Spinal cord (tissue), 10 donors: Measurements from ENCODE around the gene ZNF331. TPM values are rescaled to one million over a fixed set of nuclear protein-coding genes. Genes with fewer than 3 reads are reported as not detected.

Experiments used
- DNase-seq, 6 donors: peaks; one replicate each; pipeline versions ENCODE4 v3.0.0 to v3.0.0-alpha.2; 2013 to 2015; ENCODE audit warnings: low spot score in 6 of 6, low read depth in 4 of 6
- H3K27ac ChIP-seq: one replicate; pipeline ENCODE4 v1.5.1; 2013; ENCODE audit warnings: low read depth, low read length, control low read depth
- H3K27me3 ChIP-seq: one replicate; pipeline ENCODE4 v1.6.1; 2013; ENCODE audit warnings: low read length; ENCODE audit not compliant: control insufficient read depth, insufficient read depth
- H3K36me3 ChIP-seq: one replicate; pipeline ENCODE4 v1.6.1; 2013; ENCODE audit warnings: low read length; ENCODE audit not compliant: control insufficient read depth, insufficient read depth
- H3K4me1 ChIP-seq: one replicate; pipeline ENCODE4 v1.6.1; 2013; ENCODE audit warnings: low read length; ENCODE audit not compliant: control insufficient read depth, insufficient read depth
- H3K4me3 ChIP-seq: one replicate; pipeline ENCODE4 v1.5.1; 2013; ENCODE audit warnings: low read depth, low read length, control low read depth
- H3K9me3 ChIP-seq: one replicate; pipeline ENCODE4 v1.6.1; 2013; ENCODE audit warnings: low read length; ENCODE audit not compliant: control insufficient read depth, insufficient read depth
- WGBS: methylation state at CpG from one replicate; pipeline ENCODE4 v1.1.5; 2013; ENCODE audit warnings: missing lambda C conversion rate; ENCODE audit not compliant: insufficient coverage; 5-methylcytosine and 5-hydroxymethylcytosine counted together
- polyA plus RNA-seq, 2 donors: library from polyadenylated mRNA; unstranded; fragments of 120-200 nt; gene quantifications; one replicate each; pipeline ENCODE4 v1.2.1, GENCODE V29; 2013; ENCODE audit not compliant: insufficient read length in 2 of 2
- total RNA-seq, 2 donors: library from RNA; depleted of rRNA in 1 of 2; stranded (reverse); fragments of 120-200 nt in 1 of 2; fragments of >200 nt in 1 of 2; gene quantifications; one replicate each; pipeline versions ENCODE4 v1.2.3 to v1.2.4, GENCODE V29; 2013 to 2014
- donor health status: healthy.

Gene ZNF331
- total and polyA plus RNA-seq, 4 donors, result 21.7 to 37.3 (median 25.8) TPM

- WGBS, result 39% methylated on average over 74 of the region's 77 CpGs
- Histone ChIP-seq H3K9me3 (no peaks in the 10 kb centered on the region), H3K27me3 (no peaks in the 10 kb centered on the region), H3K27ac (peak overlapping the region; percentile 79), H3K36me3 (peaks cover 30% of the 10 kb centered on the region), H3K4me3 (peak overlapping the region; percentile 63), H3K4me1 (peaks cover 6% of the 10 kb centered on the region)
- peak; percentile 52 to 96 (median 75) for DNase-seq
Measured at GRCh38 chr19:53553865-53554791, 16.2 kb downstream of the ZNF331 start.

DNA sequence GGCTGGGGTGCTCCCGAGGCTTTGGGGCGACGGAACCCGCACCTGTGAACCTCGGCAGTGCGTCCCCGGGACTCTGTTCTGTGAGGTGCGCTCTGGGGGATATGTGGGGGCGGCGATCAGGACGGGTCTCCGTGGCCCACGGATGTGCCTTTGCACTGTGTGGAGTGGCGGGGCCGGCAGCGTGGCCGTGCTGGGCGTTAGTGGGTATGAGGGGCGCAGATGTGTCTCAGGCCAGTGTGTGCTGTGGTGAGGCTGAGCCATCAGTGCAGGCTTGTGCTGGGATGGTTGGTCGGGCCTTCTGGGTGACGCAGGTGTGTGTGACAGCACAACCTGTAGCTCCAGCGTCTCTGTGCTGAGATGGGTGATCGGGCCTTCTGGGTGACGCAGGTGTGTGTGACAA lies 16.9 kb downstream of the ZNF331 start:
- 53% methylated on average over 22 of the region's 24 CpGs for WGBS
- DNase-seq, result no peak
- H3K27ac ChIP-seq, result peak overlapping the region; percentile 79

DNA sequence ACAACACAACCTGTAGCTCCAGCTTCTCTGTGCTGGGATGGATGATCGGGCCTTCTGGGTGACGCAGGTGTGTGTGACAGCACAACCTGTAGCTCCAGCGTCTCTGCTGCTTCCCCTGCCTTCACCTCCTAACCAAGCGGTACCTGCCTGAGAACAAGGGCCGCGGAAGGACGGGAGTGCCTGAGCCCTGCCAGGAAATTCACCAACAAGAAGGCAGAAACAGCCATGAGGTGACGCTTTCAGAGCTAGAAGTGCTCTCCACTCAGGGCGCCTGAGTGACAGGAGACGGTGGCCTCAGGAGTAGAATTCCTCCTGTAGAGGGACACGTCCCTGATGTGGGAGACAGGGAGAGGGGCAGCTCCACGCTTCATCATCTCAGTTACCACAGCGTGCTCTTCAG lies 17.4 kb downstream of the ZNF331 start:
- Histone ChIP-seq H3K27ac (no peak overlapping the region), H3K4me1 (peaks cover 6% of the 10 kb centered on the region), H3K9me3 (no peaks in the 10 kb centered on the region), H3K27me3 (no peaks in the 10 kb centered on the region), H3K36me3 (peaks cover 38% of the 10 kb centered on the region), H3K4me3 (no peak overlapping the region)
- DNase-seq, result no peak
- 97% methylated on average over 9 of the region's 13 CpGs for WGBS

More for the DNA sequence above, 16.9 kb downstream of the ZNF331 start:
- Histone ChIP-seq H3K36me3 (peaks cover 37% of the 10 kb centered on the region), H3K4me3 (peak overlapping the region; percentile 63), H3K27me3 (no peaks in the 10 kb centered on the region), H3K4me1 (peaks cover 6% of the 10 kb centered on the region), H3K9me3 (no peaks in the 10 kb centered on the region)

DNA sequence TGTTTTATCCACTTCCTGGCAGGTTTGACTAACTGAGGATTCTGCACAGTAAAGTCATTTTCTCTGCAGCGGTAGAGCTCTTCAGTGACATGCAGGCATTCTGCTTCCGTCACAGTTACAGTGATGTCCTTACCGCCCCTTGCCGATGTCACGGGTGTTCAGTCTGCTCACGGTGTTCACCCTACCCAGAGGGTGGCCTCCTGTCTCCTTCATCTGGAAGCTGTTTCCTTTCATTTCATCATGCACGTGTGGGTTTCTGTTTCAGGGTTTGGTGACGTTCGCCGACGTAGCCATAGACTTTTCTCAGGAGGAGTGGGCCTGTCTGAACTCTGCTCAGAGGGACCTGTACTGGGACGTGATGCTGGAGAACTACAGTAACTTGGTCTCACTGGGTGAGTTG lies 33.4 kb downstream of the ZNF331 start:
- Histone ChIP-seq H3K36me3 (peaks cover 26% of the 10 kb centered on the region), H3K4me1 (no peaks in the 10 kb centered on the region), H3K4me3 (no peak overlapping the region), H3K9me3 (no peaks in the 10 kb centered on the region), H3K27ac (no peak overlapping the region), H3K27me3 (no peaks in the 10 kb centered on the region)
- no peak for DNase-seq
- whole genome bisulfite sequencing, result 95% methylated on average over 12 of the region's 12 CpGs

DNA sequence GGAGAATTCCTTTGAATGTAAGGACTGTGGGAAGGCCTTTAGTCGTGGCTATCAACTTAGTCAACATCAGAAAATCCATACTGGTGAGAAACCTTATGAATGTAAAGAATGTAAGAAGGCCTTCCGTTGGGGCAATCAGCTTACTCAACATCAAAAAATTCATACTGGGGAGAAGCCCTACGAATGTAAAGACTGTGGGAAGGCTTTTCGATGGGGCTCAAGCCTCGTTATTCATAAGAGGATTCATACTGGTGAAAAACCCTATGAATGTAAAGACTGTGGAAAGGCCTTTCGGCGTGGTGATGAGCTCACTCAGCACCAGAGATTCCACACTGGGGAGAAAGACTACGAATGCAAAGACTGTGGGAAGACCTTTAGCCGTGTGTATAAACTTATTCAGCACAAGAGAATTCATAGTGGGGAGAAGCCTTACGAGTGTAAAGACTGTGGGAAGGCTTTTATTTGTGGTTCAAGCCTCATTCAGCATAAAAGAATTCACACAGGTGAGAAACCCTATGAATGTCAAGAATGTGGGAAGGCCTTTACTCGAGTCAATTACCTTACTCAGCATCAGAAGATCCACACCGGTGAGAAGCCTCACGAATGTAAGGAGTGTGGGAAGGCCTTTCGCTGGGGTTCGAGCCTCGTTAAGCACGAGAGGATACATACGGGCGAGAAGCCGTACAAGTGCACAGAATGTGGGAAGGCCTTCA lies 39.2 kb downstream of the ZNF331 start:
- H3K36me3 ChIP-seq, result peaks cover 39% of the 10 kb centered on the region

DNA sequence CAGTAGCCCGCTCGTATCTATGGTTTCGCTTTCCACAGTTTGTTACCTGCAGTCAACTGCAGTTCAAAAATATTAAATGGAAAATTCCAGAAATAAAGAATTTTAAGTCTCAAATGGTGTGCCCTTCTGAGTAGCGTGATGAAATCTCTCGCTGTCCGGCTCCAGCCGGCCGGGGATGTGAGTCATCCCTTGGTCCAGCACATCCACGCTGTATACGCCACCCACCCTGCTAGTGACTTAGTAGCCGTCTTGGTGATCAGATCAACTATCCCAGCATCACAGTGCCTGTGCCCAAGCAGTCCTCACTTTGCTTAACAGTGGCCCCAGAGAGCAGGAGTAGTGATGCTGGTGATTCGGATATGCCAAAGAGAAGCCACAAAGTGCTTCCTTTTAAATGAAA lies 40.0 kb downstream of the ZNF331 start:
- Histone ChIP-seq H3K9me3 (no peaks in the 10 kb centered on the region), H3K4me1 (no peaks in the 10 kb centered on the region), H3K36me3 (peaks cover 36% of the 10 kb centered on the region), H3K27me3 (no peaks in the 10 kb centered on the region), H3K27ac (no peak overlapping the region), H3K4me3 (no peak overlapping the region)
- 100% methylated on average over 9 of the region's 12 CpGs for WGBS
- no peak for DNase-seq

More for the DNA sequence above, 39.2 kb downstream of the ZNF331 start:
- Histone ChIP-seq H3K27me3 (no peaks in the 10 kb centered on the region), H3K4me1 (no peaks in the 10 kb centered on the region), H3K9me3 (no peaks in the 10 kb centered on the region), H3K27ac (no peak overlapping the region), H3K4me3 (no peak overlapping the region)
- no peak for DNase-seq
- WGBS, result 98% methylated on average over 13 of the region's 20 CpGs

DNA sequence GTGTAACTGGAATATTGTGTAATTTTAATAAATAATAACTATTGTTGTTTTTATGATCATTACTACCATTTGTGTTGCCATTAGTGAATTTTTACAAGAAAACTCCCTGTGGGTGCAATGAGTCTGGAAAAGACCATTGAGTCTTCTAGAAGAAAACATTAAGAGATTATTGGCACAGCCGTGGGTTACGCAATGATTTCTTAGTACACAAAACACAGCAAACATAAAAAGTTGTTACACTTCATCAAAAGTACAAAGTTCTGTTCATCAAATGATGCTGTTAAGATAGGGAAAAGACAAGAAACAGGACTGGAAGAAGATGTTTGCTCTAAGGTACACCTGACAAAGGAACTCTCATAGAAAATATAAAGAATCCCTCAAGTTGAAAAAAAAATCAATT lies 41.6 kb downstream of the ZNF331 start:
- Histone ChIP-seq H3K27ac (no peak overlapping the region), H3K4me1 (no peaks in the 10 kb centered on the region), H3K9me3 (no peaks in the 10 kb centered on the region), H3K36me3 (peaks cover 28% of the 10 kb centered on the region), H3K4me3 (no peak overlapping the region), H3K27me3 (no peaks in the 10 kb centered on the region)
- DNase-seq, result no peak
- WGBS, result no CpG with 5 or more reads among the region's 2 CpGs

DNA sequence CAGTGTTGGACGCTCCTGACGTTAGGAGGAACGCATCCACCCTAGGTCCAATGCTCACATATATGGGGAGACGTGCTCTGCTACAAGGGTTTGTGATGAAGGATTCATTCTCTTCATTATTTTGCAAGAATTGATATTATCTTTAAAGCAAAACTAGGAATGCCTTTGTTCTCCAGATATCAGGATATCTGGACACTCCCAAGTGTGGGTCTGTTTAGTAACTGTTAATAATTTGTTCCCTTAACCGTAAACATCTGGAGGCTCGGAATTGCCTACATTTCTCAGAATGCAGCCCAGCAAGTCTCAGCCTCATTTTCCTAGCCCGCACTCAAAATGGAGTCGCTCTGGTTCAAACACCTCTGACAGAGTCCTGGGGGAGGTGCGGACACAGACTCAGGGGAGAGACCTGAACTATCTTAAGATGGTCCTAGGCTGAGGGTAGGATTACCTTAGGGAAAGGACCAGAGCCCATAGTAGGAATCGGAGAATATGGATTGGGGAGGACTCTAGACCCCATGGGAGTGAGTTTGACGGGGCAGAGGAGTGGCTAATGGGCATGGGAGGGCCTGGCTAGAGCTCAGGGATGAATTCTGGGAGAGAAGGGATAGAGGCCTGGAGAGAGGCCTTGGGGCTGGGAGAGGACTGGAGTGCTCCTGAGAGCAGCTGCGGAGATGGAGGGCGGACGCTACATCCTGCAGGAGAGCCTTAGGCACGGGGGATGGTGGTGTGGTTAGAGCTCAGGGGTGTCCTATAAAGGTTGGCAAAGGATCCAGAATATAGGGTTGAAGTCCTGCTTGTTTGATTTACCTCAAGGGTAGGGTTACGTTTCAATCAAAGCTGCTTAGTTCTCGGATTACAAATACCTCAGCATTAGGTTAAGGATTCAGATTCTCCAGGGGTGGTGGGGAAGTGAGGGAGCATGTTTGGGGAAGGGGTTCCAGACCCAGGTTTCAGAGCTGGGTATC lies 43.2 kb downstream of the ZNF331 start:
- Histone ChIP-seq H3K27me3 (no peaks in the 10 kb centered on the region), H3K4me1 (no peaks in the 10 kb centered on the region), H3K36me3 (peaks cover 21% of the 10 kb centered on the region), H3K27ac (no peak overlapping the region), H3K9me3 (no peaks in the 10 kb centered on the region), H3K4me3 (no peak overlapping the region)
- no peak for DNase-seq
- WGBS, result 90% methylated on average over 9 of the region's 17 CpGs

DNA sequence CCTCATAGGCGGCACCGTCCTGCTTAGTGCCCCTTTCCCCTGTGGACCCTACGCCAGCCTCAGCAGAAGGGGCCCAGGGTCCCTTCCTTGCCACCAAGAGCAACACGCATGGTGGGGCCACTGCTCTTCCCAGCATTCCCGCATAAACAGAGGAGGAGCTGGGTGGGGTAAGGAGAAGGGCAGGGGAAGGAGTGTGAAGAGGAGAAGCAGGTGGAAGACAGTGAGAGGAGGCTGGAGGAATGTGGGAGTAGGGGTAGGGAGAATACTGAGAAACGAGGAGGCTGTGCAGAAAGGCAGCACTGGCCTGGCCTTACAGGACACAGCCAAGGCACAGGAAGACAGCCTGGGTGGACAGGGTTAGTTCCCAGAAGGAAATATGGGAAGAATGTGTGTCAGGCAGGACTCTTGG lies 43.9 kb downstream of the ZNF331 start:
- Histone ChIP-seq H3K4me3 (no peak overlapping the region), H3K4me1 (no peaks in the 10 kb centered on the region), H3K36me3 (peaks cover 16% of the 10 kb centered on the region), H3K27me3 (no peaks in the 10 kb centered on the region), H3K9me3 (no peaks in the 10 kb centered on the region), H3K27ac (no peak overlapping the region)
- WGBS, result 82% methylated on average over 6 of the region's 6 CpGs
- no peak for DNase-seq
